Peyer's patch (tissue), 4 donors: ENCODE results near the gene NAXE. TPM values are rescaled to one million over a fixed set of nuclear protein-coding genes. Genes with fewer than 3 reads are reported as not detected.
"Not testable (repeated sequence)": the region's sequence is repeated elsewhere in the genome, so short reads cannot be mapped to it uniquely, and the experiment has no call there.

Source experiments
- DNase-seq, 3 donors: peaks; one replicate each; pipeline ENCODE4 v3.0.0-alpha.2; 2017 to 2019
- H3K27ac ChIP-seq, 4 donors: fragments of 200-600 bp; sonication (generic); one replicate each; pipeline ENCODE4 v1.5.1; 2016 to 2019
- H3K27me3 ChIP-seq, 2 donors: fragments of 200-600 bp; sonication (generic); one replicate each; pipeline ENCODE4 v1.5.1; 2019
- H3K36me3 ChIP-seq, 3 donors: fragments of 200-600 bp; sonication (generic); one replicate each; pipeline ENCODE4 v1.5.1; 2016 to 2019
- H3K4me1 ChIP-seq, 4 donors: fragments of 200-600 bp; sonication (generic); one replicate each; pipeline ENCODE4 v1.5.1; 2016 to 2019
- H3K4me3 ChIP-seq, 4 donors: fragments of 200-600 bp; sonication (generic); 1 replicate in 3 of 4; 2 replicates in 1 of 4; pipeline ENCODE4 v1.5.1; 2016 to 2019; ENCODE audit warnings: mild to moderate bottlenecking in 1 of 4
- H3K9me3 ChIP-seq, 4 donors: fragments of 200-600 bp; sonication (generic); one replicate each; pipeline ENCODE4 v1.5.1; 2016 to 2019; ENCODE audit warnings: mild to moderate bottlenecking in 1 of 4
- POLR2A ChIP-seq, 2 donors: fragments of 450-650 bp; IDR thresholded peaks; one replicate each; pipeline ENCODE4 v1.5.1; 2017; ENCODE audit warnings: antibody characterized with exemption in 2 of 2, mild to moderate bottlenecking in 2 of 2, moderate library complexity in 2 of 2
- total RNA-seq, 4 donors: library from RNA; depleted of rRNA; stranded (reverse); fragments of >200 nt; gene quantifications; one replicate each; pipeline ENCODE4 v1.1.0, GENCODE V29; 2016
- TF ChIP-seq, protein P1 (sequence below), 6 experiments: fragments of 450-650 bp in 4 of 6; fragments of 200-600 bp in 2 of 6; sonication (generic) in 1 of 6; IDR thresholded peaks; one replicate each; pipeline ENCODE4 v1.5.1; 2017 to 2019; ENCODE audit warnings: antibody characterized with exemption in 6 of 6, mild to moderate bottlenecking in 3 of 6, moderate library complexity in 1 of 6

The NAXE gene
- total RNA-seq, 4 donors from 2014 or later, result 38.0 to 96.5 (median 73.1) TPM

DNA sequence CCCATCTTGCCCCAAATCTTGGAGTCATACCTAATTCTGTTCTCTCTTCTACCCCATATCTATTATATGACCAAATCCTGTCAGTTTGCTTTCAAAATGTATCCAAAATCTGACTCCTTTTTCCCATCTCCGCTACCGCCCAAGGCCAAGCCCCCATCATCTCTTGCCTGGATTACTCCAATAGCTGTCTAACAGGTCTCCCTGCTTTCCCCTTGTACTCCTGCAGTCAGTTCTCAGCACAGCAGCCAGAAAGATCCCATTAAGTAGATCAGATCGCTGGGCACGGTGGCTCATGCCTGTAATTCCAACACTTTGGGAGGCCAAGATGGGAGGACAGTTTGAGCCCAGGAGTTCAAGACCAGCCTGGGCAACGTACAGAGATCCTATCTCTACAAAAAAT lies 39.1 kb upstream of the NAXE start:
- H3K4me3 ChIP-seq, result no peak overlapping the region
- H3K27ac ChIP-seq, result no peak overlapping the region
- no peaks in the 10 kb centered on the region for H3K9me3 ChIP-seq
- no peaks in the 10 kb centered on the region for H3K27me3 ChIP-seq
- no peak for DNase-seq
- H3K36me3 ChIP-seq, result no peaks in the 10 kb centered on the region
- H3K4me1 ChIP-seq, result no peaks in the 10 kb centered on the region
- TF ChIP-seq POLR2A (IDR thresholded peaks at IDR 0.05), result no peak
- TF ChIP-seq, protein P1, sequence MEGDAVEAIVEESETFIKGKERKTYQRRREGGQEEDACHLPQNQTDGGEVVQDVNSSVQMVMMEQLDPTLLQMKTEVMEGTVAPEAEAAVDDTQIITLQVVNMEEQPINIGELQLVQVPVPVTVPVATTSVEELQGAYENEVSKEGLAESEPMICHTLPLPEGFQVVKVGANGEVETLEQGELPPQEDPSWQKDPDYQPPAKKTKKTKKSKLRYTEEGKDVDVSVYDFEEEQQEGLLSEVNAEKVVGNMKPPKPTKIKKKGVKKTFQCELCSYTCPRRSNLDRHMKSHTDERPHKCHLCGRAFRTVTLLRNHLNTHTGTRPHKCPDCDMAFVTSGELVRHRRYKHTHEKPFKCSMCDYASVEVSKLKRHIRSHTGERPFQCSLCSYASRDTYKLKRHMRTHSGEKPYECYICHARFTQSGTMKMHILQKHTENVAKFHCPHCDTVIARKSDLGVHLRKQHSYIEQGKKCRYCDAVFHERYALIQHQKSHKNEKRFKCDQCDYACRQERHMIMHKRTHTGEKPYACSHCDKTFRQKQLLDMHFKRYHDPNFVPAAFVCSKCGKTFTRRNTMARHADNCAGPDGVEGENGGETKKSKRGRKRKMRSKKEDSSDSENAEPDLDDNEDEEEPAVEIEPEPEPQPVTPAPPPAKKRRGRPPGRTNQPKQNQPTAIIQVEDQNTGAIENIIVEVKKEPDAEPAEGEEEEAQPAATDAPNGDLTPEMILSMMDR (IDR thresholded peaks at IDR 0.05), result no peak

DNA sequence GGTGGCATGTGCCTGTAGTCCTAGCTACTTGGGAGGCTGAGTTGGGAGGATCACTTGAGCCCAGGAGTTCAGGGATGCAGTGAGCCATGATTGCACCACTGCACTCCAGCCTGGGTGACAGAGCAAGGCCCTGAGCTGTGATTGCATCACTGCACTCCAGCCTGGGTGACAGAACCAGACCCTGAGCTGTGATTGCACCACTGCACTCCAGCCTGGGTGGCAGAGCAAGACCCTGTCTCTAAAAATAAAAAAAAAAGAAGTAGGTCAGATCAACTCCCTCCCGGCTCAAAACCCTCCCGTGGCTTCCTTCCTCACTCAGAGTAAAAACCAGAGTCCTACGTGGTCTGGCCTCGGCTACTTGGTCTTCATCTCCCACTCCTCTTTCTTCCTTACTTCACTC lies 38.6 kb upstream of the NAXE start:
- peak in 1 of 3 donors; percentile 19 for DNase-seq
- not testable (repeated sequence) for H3K4me3 ChIP-seq

DNA sequence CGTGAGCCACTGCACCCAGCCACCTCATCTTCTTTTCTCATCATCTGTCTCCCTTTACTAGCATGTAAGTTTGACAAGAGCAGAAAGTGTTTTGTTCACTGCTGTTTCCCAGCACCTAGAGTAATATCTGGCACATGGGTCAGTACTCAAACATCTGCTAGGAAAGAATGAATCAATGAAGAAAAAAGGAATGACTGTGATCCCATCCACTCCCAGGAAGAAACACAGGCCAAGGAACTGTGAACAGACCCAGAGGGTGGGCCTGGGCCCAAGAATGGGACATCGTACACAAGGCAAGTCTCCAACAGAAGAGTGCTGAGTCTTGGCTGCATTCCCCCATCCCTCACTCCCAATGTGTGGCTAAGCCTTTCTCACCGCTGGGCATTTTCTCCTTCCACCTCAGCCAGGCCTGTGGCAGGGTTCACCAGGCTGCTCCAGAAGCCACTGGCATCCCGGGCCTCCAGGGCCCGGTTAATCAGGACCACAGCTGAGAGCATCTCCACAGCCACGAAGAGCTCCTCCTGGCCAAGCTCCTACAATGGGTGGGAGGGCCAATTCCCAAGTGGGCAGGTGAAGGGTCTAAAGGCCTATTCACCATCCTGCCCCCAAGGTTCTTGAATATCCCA lies 37.6 kb upstream of the NAXE start:
- no peaks in the 10 kb centered on the region for H3K36me3 ChIP-seq
- no peaks in the 10 kb centered on the region for H3K4me1 ChIP-seq
- no peak overlapping the region for H3K4me3 ChIP-seq
- no peaks in the 10 kb centered on the region for H3K27me3 ChIP-seq
- peak overlapping the region in 1 of 4 donors; percentile 1 for H3K27ac ChIP-seq
- DNase-seq, result no peak
- no peaks in the 10 kb centered on the region for H3K9me3 ChIP-seq
- TF ChIP-seq, protein P1 (IDR thresholded peaks at IDR 0.05), result no peak
- TF ChIP-seq POLR2A (IDR thresholded peaks at IDR 0.05), result no peak

More for the DNA sequence above, 38.6 kb upstream of the NAXE start:
- not testable (repeated sequence) for H3K4me1 ChIP-seq, H3K27me3 ChIP-seq, H3K9me3 ChIP-seq, H3K27ac ChIP-seq, H3K36me3 ChIP-seq

DNA sequence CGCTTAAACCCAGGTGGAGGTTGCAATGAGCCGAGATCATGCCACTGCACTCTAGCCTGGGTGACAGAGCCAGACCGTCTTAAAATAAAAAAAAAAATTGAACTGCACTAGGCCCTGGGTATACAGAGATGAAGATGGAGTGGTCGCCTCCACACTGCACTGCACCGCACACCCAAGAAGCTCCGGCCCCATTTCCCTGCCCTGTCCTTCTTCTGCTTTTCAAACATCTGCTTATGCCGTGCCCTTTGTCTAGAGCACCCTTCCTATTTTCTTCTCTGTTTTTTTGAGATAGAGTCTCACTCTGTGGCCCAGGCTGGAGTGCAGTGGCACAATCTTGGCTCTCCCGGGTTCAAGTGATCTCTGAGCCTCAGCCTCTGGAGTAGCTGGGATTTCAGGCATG lies 36.6 kb upstream of the NAXE start:
- Histone ChIP-seq H3K4me1 (no peaks in the 10 kb centered on the region), H3K4me3 (no peak overlapping the region), H3K9me3 (no peaks in the 10 kb centered on the region), H3K36me3 (no peaks in the 10 kb centered on the region), H3K27me3 (no peaks in the 10 kb centered on the region), H3K27ac (no peak overlapping the region)
- no peak for DNase-seq
- no peak for TF ChIP-seq POLR2A (IDR thresholded peaks at IDR 0.05)
- TF ChIP-seq, protein P1 (IDR thresholded peaks at IDR 0.05), result no peak

DNA sequence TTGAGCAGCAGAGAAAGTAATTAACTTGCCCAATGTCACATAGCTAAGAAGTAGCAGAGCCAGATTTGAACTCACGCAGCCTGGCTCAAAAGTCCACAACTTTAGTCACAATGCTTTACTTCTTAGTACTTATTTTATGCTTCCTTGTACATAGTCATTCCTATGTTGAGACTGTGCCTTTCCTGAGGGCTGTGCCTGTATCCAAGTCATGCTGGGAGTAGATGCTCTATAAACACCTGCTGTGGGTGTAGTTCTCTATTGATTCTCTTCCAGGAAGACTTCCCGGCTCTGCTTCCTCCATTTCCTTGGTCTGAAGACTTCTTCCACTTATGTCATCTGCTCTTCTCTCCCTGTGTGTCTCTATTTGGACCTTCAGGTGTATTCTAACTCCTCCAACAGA lies 35.9 kb upstream of the NAXE start:
- no peak overlapping the region for H3K27ac ChIP-seq
- TF ChIP-seq, protein P1 (IDR thresholded peaks at IDR 0.05), result no peak
- TF ChIP-seq POLR2A (IDR thresholded peaks at IDR 0.05), result no peak
- H3K4me1 ChIP-seq, result no peaks in the 10 kb centered on the region
- no peaks in the 10 kb centered on the region for H3K9me3 ChIP-seq
- H3K27me3 ChIP-seq, result no peaks in the 10 kb centered on the region
- no peak overlapping the region for H3K4me3 ChIP-seq
- H3K36me3 ChIP-seq, result no peaks in the 10 kb centered on the region
- DNase-seq, result no peak

DNA sequence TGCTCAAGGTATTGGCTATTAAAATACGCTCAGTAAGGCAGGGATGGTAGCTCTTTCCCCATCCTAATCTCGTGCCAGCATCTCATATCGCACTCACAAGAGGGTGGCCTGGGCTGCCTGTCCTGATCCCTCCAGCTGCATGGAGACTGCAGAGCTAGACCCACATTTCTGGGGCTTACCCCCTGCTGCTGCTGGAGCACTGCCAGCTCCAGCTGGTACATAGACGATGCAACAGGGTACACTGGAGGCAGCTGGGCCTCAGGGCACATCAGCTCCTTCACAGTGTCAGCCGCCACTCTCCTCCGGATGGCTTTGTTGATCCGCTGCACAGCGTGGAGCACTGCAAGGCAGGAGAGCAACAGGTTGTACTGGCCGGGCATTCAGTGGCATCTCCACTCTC lies 35.2 kb upstream of the NAXE start:
- Histone ChIP-seq H3K27ac (no peak overlapping the region), H3K36me3 (no peaks in the 10 kb centered on the region), H3K9me3 (no peaks in the 10 kb centered on the region), H3K27me3 (no peaks in the 10 kb centered on the region), H3K4me3 (no peak overlapping the region), H3K4me1 (no peaks in the 10 kb centered on the region)
- no peak for DNase-seq
- no peak for TF ChIP-seq POLR2A (IDR thresholded peaks at IDR 0.05)
- TF ChIP-seq, protein P1 (IDR thresholded peaks at IDR 0.05), result no peak
